ENCODE data around the gene FBLN1.
"Not testable (repeated sequence)": the region's sequence is repeated elsewhere in the genome, so short reads cannot be mapped to it uniquely, and the experiment has no call there.

FBLN1 gene

GRCh38 chr22:45533703-45534102, 31.0 kb downstream of the FBLN1 start:
- Histone ChIP-seq H2BK5ac (ENCODE audit: low read depth, low read length, poor library complexity, severe bottlenecking) (no peak overlapping the region), H3K4ac (ENCODE audit: low read depth in 1 of 2, low read length in 2 of 2) (no peak overlapping the region), H3K14ac (ENCODE audit: low read length in 2 of 2) (no peak overlapping the region), H3K27ac (ENCODE audit: low read length, poor library complexity, severe bottlenecking) (no peak overlapping the region), H3K79me1 (replicated peaks; ENCODE audit: low read length, poor library complexity, severe bottlenecking) (peaks cover 12% of the 10 kb centered on the region), H3K36me3 (ENCODE audit: control insufficient read depth in 1 of 2, insufficient read depth in 2 of 2, low read depth in 1 of 2, low read length in 2 of 2) (peaks cover 53 to 89% of the 10 kb centered on the region in 2 experiments), H2AFZ (ENCODE audit: low read depth, low read length) (no peak overlapping the region), H3K4me2 (ENCODE audit: low read length, poor library complexity, severe bottlenecking) (no peak overlapping the region), H2BK12ac (ENCODE audit: low read length in 2 of 2) (no peak overlapping the region), H3K4me3 (ENCODE audit: insufficient read depth in 1 of 2, low read depth in 1 of 2, low read length in 2 of 2) (no peak overlapping the region), H3K4me1 (ENCODE audit: control insufficient read depth, insufficient read depth, low read depth, low read length) (peaks cover 35% of the 10 kb centered on the region), H3K18ac (ENCODE audit: low read depth in 1 of 2, low read length in 2 of 2) (no peak overlapping the region), H2AK5ac (ENCODE audit: low read length, severe bottlenecking) (no peak overlapping the region), H3K27me3 (ENCODE audit: control insufficient read depth in 1 of 2, insufficient read depth in 1 of 2, low read length in 2 of 2) (no peaks in the 10 kb centered on the region), H4K91ac (ENCODE audit: low read length) (peak overlapping the region; percentile 7), H2BK15ac (ENCODE audit: low read depth, poor library complexity, severe bottlenecking) (no peak overlapping the region), H2BK120ac (ENCODE audit: low read depth, low read length) (no peak overlapping the region), H3K9me3 (ENCODE audit: control insufficient read depth, low read length) (no peaks in the 10 kb centered on the region), H3K23ac (ENCODE audit: low read length in 2 of 2) (no peak overlapping the region), H3K9ac (ENCODE audit: low read length) (no peak overlapping the region), H4K8ac (ENCODE audit: low read length) (no peak overlapping the region)
- no peak for DNase-seq
- WGBS, result over 99% methylated on average over 17 of the region's 17 CpGs

GRCh38 chr22:45534339-45535192, 31.9 kb downstream of the FBLN1 start:
- Histone ChIP-seq H4K8ac (ENCODE audit: low read length) (no peak overlapping the region), H3K27ac (ENCODE audit: low read length, poor library complexity, severe bottlenecking) (no peak overlapping the region)

GRCh38 chr22:45535290-45535689, 32.6 kb downstream of the FBLN1 start:
- Histone ChIP-seq H2AFZ (ENCODE audit: low read depth, low read length) (no peak overlapping the region), H2BK120ac (ENCODE audit: low read depth, low read length) (no peak overlapping the region), H4K91ac (ENCODE audit: low read length) (no peak overlapping the region), H2AK5ac (ENCODE audit: low read length, severe bottlenecking) (no peak overlapping the region), H3K9me3 (ENCODE audit: control insufficient read depth, low read length) (no peaks in the 10 kb centered on the region), H3K79me1 (replicated peaks; ENCODE audit: low read length, poor library complexity, severe bottlenecking) (peaks cover 9% of the 10 kb centered on the region), H3K4me2 (ENCODE audit: low read length, poor library complexity, severe bottlenecking) (no peak overlapping the region), H3K27me3 (ENCODE audit: control insufficient read depth in 1 of 2, insufficient read depth in 1 of 2, low read length in 2 of 2) (no peaks in the 10 kb centered on the region), H3K4me1 (ENCODE audit: control insufficient read depth, insufficient read depth, low read depth, low read length) (peaks cover 35% of the 10 kb centered on the region), H3K23ac (ENCODE audit: low read length in 2 of 2) (no peak overlapping the region), H3K4ac (ENCODE audit: low read depth in 1 of 2, low read length in 2 of 2) (no peak overlapping the region), H3K14ac (ENCODE audit: low read length in 2 of 2) (no peak overlapping the region), H4K8ac (ENCODE audit: low read length) (no peak overlapping the region), H3K4me3 (ENCODE audit: insufficient read depth in 1 of 2, low read depth in 1 of 2, low read length in 2 of 2) (no peak overlapping the region), H2BK15ac (ENCODE audit: low read depth, poor library complexity, severe bottlenecking) (no peak overlapping the region), H3K18ac (ENCODE audit: low read depth in 1 of 2, low read length in 2 of 2) (no peak overlapping the region), H3K36me3 (ENCODE audit: control insufficient read depth in 1 of 2, insufficient read depth in 2 of 2, low read depth in 1 of 2, low read length in 2 of 2) (peaks cover 45 to 88% of the 10 kb centered on the region in 2 experiments), H2BK12ac (ENCODE audit: low read length in 2 of 2) (no peak overlapping the region), H3K27ac (ENCODE audit: low read length, poor library complexity, severe bottlenecking) (no peak overlapping the region), H2BK5ac (ENCODE audit: low read depth, low read length, poor library complexity, severe bottlenecking) (no peak overlapping the region), H3K9ac (ENCODE audit: low read length) (no peak overlapping the region)
- DNase-seq, result no peak
- WGBS, result 89% methylated on average over 7 of the region's 7 CpGs

More at GRCh38 chr22:45534339-45535192, 31.9 kb downstream of the FBLN1 start:
- Histone ChIP-seq H3K79me1 (replicated peaks; ENCODE audit: low read length, poor library complexity, severe bottlenecking) (peaks cover 9% of the 10 kb centered on the region), H3K27me3 (ENCODE audit: control insufficient read depth in 1 of 2, insufficient read depth in 1 of 2, low read length in 2 of 2) (no peaks in the 10 kb centered on the region), H2BK120ac (ENCODE audit: low read depth, low read length) (no peak overlapping the region), H2AFZ (ENCODE audit: low read depth, low read length) (no peak overlapping the region), H3K4me2 (ENCODE audit: low read length, poor library complexity, severe bottlenecking) (no peak overlapping the region), H2AK5ac (ENCODE audit: low read length, severe bottlenecking) (peak overlapping the region; percentile 14), H3K4ac (ENCODE audit: low read depth in 1 of 2, low read length in 2 of 2) (no peak overlapping the region), H3K23ac (ENCODE audit: low read length in 2 of 2) (peak overlapping the region in 1 of 2 experiments; percentile 43), H3K9me3 (ENCODE audit: control insufficient read depth, low read length) (no peaks in the 10 kb centered on the region), H4K91ac (ENCODE audit: low read length) (no peak overlapping the region), H3K18ac (ENCODE audit: low read depth in 1 of 2, low read length in 2 of 2) (no peak overlapping the region), H2BK12ac (ENCODE audit: low read length in 2 of 2) (peak overlapping the region in 1 of 2 experiments; percentile 69), H3K4me1 (ENCODE audit: control insufficient read depth, insufficient read depth, low read depth, low read length) (peaks cover 33% of the 10 kb centered on the region), H3K14ac (ENCODE audit: low read length in 2 of 2) (no peak overlapping the region), H2BK15ac (ENCODE audit: low read depth, poor library complexity, severe bottlenecking) (no peak overlapping the region), H2BK5ac (ENCODE audit: low read depth, low read length, poor library complexity, severe bottlenecking) (no peak overlapping the region), H3K36me3 (ENCODE audit: control insufficient read depth in 1 of 2, insufficient read depth in 2 of 2, low read depth in 1 of 2, low read length in 2 of 2) (peaks cover 46 to 87% of the 10 kb centered on the region in 2 experiments), H3K4me3 (ENCODE audit: insufficient read depth in 1 of 2, low read depth in 1 of 2, low read length in 2 of 2) (no peak overlapping the region), H3K9ac (ENCODE audit: low read length) (no peak overlapping the region)
- WGBS, result 87% methylated on average over 3 of the region's 4 CpGs
- DNase-seq, result peak; percentile 33

- not testable (repeated sequence) for H2BK12ac ChIP-seq (ENCODE audit: low read length in 2 of 2); H2BK120ac ChIP-seq (ENCODE audit: low read depth, low read length); H3K27ac ChIP-seq (ENCODE audit: low read length, poor library complexity, severe bottlenecking); H2AK5ac ChIP-seq (ENCODE audit: low read length, severe bottlenecking); DNase-seq; H3K18ac ChIP-seq (ENCODE audit: low read depth in 1 of 2, low read length in 2 of 2); H4K8ac ChIP-seq (ENCODE audit: low read length); H3K27me3 ChIP-seq (ENCODE audit: control insufficient read depth in 1 of 2, insufficient read depth in 1 of 2, low read length in 2 of 2); H2BK5ac ChIP-seq (ENCODE audit: low read depth, low read length, poor library complexity, severe bottlenecking); H3K9me3 ChIP-seq (ENCODE audit: control insufficient read depth, low read length); H3K9ac ChIP-seq (ENCODE audit: low read length); H3K79me1 ChIP-seq (replicated peaks; ENCODE audit: low read length, poor library complexity, severe bottlenecking); H3K4me2 ChIP-seq (ENCODE audit: low read length, poor library complexity, severe bottlenecking); H3K23ac ChIP-seq (ENCODE audit: low read length in 2 of 2); H3K4ac ChIP-seq (ENCODE audit: low read depth in 1 of 2, low read length in 2 of 2); H4K91ac ChIP-seq (ENCODE audit: low read length); H2BK15ac ChIP-seq (ENCODE audit: low read depth, poor library complexity, severe bottlenecking); H3K4me3 ChIP-seq (ENCODE audit: insufficient read depth in 1 of 2, low read depth in 1 of 2, low read length in 2 of 2); H3K14ac ChIP-seq (ENCODE audit: low read length in 2 of 2); H2AFZ ChIP-seq (ENCODE audit: low read depth, low read length)
- Histone ChIP-seq H3K36me3 (ENCODE audit: control insufficient read depth in 1 of 2, insufficient read depth in 2 of 2, low read depth in 1 of 2, low read length in 2 of 2) (peaks cover 45 to 88% of the 10 kb centered on the region in 2 experiments), H3K4me1 (ENCODE audit: control insufficient read depth, insufficient read depth, low read depth, low read length) (peaks cover 34% of the 10 kb centered on the region)
- WGBS, result 98% methylated on average over 4 of the region's 6 CpGs
Measured at GRCh38 chr22:45535835-45536234, 33.2 kb downstream of the FBLN1 start.

All from mesenchymal stem cell (in vitro differentiated cells and primary cell).